Activated CD8-positive, alpha-beta memory T cell treated with anti-CD3 and anti-CD28 coated beads for 1 hour (primary cell): ENCODE results near the gene ZBTB7C.

ENCODE experiments used
- DNase-seq, 2 donors: peaks; one replicate each; pipeline ENCODE4 v3.0.0-alpha.2; 2020; ENCODE audit warnings: low read depth in 1 of 2; ENCODE audit errors: extremely low read depth in 1 of 2

The ZBTB7C gene

DNA sequence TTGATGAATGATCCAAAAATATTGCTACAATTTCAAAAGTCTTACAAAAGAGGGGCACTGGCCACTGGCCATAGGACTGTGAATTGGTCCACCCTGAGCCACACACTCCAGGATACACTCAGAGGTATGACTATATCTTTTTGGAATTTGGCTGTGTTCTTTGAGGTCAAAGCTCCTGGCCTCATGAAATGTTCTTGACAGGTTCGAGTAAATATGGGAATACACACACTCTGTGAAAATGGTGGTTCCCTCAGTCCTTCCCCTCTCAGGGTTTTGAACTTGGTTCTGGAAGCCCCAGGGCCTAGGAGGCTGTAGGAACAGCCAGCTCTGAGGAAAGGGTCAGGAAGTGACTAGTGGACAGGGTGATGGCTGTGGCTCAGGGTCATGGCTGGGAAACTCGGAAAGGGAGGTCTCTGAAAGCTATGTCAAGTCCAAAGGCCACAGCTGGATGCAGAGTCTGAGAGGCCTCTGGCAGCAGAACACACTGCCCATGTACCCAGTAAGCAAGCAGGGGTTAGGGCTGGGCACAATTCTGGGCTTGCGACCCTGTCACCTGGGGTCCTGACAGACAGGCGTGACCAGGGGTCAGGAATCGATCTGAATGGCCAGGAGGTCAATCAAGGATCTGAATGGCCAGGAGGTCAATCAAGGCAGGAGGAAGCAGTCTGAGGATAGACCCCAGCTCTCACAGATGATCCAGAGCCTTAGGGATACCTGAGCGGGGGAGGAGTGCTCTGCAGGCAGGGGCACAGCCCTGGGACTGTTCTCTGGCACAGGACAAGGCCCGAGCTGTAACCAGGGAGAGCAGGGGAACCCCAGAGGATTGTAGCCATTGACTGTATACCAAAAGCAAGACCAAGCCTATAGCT, 255.3 kb downstream of the ZBTB7C start:
- DNase-seq: no peak

- no peak for DNase-seq
These were observed 256.6 kb downstream of the ZBTB7C start for GRCh38 chr18:48152549-48152948.

DNA sequence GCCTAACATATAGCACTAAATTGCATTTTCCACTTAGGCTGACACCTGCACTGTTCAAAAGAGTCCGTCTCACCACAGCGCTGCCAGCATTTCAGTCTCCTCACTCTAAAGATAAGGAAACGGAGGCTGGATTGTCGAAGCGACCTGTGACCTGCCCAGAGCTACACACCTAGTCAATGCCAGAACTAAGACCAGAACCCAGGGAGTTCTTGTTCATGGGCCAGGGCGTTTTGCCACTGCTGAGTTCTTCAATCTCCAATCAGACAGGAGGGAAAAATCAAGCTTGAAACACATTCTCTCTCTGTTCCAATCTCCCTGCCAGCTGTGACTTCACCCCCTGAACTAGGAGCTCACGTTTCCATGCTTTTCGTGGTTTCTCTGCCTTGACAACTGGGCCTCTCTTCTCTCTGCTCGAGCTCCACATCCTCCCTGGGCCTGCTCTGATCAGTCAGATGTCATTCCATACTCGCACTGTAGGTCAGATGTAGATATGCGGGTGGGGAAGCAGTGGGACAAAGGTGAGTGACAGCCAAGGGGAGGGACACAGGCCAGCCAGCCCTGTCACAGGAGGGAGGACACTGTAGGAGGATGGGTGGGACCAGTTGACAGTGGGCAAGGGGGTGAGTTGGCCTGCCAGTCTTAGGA, 257.6 kb downstream of the ZBTB7C start:
- DNase-seq: no peak

- DNase-seq: no peak
These were observed 260.0 kb downstream of the ZBTB7C start for GRCh38 chr18:48149020-48149685.

GRCh38 chr18:48142994-48143393, 266.2 kb downstream of the ZBTB7C start:
- no peak for DNase-seq

- no peak for DNase-seq
These were observed 266.8 kb downstream of the ZBTB7C start for GRCh38 chr18:48142353-48142752.

DNA sequence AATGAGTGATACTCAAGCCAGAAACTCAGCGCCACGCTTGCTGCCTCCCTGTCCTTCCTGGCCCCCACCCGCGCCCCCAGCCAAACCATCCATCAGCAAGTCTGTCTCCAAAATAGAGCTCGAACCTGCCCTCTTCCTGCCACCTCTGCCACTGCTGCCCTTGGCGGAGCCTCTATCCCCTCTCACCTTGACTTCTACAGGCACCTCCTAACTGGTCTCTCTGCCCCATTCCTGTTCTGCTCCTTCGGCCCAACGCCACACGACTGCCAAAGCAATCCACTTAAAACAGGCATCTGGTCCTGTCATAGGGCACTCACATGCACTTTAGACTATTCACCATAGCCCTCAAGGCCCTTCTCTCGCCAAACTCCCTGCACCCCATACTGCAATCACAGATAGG, 268.5 kb downstream of the ZBTB7C start:
- DNase-seq: no peak

DNA sequence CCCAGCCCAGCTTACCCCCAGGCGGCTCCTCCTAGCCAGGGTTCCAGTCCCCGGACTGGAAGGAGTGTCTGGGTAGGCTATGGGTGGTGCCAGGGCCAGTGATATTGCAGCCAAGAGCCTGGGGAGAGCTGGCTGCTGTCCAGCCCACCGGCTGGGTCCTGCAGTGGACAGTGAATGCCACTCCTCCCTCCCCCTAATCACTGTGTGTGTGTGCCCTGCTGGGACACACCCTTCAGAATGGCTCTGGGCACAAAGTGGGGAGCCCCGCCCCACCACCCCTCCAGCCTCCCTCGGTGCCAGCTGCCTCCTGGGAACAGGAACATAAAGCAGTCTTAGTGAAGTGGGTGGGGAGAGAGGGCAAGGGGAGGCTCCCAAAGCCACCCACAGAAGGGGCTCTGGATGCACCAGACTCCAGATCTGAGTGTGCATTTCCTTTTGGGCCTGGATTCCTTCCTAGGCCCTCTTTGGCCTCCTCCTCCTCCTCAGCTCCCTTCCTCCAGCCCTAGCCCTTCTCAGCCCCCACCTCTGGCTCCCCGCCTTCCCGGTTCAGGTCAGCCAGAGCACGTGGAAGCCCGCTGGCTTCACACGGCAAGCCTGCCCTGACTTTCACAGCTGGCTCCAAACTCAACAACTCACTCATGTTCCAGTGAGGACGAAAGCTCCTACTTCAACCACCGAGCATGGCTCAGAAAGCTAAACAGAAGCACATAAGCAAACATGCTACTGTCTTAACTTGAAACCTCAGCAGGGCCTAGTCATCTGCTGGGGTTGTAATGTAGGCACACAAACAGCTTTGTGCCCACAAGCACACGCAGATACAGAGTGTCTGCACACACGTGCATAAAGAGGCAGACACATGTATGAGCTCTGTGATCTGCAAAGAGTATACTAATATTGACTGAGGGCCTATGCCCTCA, 269.5 kb downstream of the ZBTB7C start:
- no peak for DNase-seq

- no peak for DNase-seq
These were observed 270.3 kb downstream of the ZBTB7C start for GRCh38 chr18:48138660-48139430.

DNA sequence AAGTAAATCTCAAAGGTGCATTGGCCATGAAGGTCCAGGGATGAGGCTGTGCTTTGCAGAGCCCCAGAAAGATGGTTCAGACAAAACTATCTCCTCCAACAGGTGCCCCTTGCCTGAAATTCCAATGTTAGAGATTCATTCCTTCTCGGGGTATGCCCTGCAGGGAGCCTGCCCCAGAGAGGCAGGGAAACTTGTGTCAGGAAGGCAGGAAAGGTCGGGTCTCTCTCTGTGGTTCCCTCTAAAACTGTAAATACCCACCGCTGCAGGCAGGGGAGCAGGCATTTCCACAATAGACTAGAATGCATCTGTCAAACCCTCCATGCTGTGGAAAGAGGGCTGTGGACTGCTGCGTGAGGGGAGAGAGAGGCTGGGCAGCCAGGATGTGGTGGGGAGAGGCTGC, 271.0 kb downstream of the ZBTB7C start:
- no peak for DNase-seq

DNA sequence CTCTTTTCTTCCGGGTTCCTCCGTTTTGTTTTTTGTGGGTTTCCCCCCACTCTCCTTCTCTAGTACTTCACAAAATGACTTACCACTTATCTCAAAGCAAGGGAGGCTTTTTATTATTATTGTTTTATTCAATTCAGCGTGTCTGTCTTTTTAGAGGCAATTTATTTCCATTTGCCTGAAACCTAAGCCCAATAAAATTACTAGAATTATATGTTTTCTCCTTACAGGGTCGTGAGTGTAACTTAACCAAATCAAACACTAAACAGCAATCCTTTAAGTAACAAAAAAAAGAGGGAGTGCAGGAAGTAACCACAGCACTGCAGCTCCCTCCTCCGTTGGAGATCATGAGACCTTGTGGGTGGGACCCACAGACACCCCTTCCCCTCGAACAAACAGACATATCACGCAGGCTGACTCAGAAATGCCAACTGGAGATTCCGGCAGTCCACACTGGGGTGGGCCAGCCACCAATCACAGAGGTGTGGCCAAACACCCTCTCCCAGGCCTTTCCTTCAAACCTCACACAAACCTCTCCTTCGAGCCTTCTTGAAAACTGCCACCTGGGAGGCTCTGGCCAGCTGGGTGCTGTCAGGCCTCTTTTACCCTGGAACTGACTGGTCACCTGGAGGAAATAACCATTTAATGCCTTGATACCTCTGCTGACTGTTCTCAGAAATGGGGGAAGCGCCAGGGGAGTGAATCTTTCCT, 271.7 kb downstream of the ZBTB7C start:
- DNase-seq: no peak

DNA sequence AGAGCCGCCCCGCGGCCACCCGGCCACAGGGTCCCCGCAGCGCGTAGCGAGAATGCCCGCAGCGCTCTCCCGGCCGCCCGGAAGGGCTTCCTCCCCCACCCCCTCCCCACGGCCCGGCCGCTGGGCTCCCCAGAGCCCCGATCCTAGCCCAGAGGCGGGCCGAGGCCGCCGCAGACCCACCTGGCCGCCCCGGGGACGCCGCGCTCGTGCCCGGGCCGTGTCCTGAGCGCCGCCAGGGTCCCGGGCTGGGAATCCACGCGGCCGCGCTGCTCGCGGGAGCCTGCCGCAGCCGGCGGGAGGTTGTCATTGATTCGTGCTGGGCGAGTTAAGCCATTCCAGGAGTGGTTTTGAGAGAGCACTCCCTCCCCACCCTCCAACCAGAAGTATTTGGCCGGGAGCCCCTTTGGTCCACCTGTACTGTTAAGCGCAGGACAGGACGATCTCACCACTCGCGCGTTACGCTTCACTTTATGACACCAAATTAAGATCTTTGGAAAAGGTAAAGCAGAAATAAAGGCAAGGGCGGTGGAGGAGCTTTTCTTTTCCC, 272.3 kb downstream of the ZBTB7C start:
- DNase-seq: no peak

- DNase-seq: no peak
These were observed 272.9 kb downstream of the ZBTB7C start for GRCh38 chr18:48136051-48136826.

DNA sequence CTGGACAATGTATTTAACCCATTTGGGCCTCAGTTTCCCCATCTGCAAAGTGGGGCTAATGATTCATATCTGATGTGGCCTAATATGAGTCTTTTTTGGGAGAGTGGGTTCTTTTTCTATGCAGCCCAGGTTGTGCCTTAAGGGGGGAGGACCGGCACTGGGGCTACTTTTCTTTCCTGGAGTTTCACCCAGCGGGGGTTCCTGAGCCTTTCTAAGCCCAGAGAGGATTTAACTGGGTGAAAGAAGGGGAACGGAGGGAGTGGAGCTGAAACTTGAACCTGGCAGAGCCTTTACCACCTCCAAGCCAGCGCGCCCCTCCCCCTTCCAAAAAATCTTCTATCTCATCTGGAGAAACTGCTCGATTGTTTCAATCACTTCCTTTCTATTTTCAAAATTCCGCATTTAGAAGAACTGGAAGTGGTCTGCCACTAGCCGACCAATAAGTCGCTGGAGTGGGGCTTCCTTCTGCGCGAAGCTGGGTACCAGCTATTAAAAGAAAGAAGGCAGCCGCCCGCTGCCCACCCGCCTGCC, 273.7 kb downstream of the ZBTB7C start:
- DNase-seq: no peak

GRCh38 chr18:48134609-48135008, 274.6 kb downstream of the ZBTB7C start:
- no peak for DNase-seq

DNA sequence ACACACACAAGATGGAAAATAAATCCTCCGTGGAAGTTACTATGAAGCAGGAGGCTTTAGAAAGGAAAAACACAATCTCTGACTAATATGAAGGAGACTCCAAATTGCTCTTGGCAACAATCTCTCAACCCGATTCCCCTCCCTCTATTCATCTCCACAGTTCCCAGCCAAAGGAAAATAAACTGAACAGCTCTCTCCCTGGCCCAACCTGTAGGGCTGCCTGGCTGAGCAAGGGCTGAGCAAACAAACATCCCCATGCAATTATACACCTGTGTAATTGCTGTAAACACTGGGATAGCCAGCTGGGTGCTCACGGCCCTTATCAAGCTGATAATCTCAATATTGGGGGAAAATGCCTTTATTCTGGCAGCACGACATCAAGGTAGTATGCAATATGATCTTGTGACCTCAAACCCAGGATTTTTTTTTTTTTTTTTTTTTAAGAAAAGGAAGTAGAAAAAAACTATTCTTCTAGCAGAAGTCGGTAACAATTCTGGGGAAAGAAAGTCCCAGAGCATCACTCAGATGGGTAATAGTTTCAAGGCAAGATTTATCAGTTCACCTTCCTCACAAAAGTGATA, 275.4 kb downstream of the ZBTB7C start:
- no peak for DNase-seq

GRCh38 chr18:48132797-48133655, 276.2 kb downstream of the ZBTB7C start:
- DNase-seq: no peak
